Peyer's patch (tissue), 4 donors: ENCODE results near the gene TEAD1.

Experiments
- POLR2A ChIP-seq, 2 donors: fragments of 450-650 bp; IDR thresholded peaks; one replicate each; pipeline ENCODE4 v1.5.1; 2017; ENCODE audit warnings: antibody characterized with exemption in 2 of 2, mild to moderate bottlenecking in 2 of 2, moderate library complexity in 2 of 2
- TF ChIP-seq, protein P1 (sequence below), 6 experiments: fragments of 450-650 bp in 4 of 6; fragments of 200-600 bp in 2 of 6; sonication (generic) in 1 of 6; IDR thresholded peaks; one replicate each; pipeline ENCODE4 v1.5.1; 2017 to 2019; ENCODE audit warnings: antibody characterized with exemption in 6 of 6, mild to moderate bottlenecking in 3 of 6, moderate library complexity in 1 of 6

DNA sequence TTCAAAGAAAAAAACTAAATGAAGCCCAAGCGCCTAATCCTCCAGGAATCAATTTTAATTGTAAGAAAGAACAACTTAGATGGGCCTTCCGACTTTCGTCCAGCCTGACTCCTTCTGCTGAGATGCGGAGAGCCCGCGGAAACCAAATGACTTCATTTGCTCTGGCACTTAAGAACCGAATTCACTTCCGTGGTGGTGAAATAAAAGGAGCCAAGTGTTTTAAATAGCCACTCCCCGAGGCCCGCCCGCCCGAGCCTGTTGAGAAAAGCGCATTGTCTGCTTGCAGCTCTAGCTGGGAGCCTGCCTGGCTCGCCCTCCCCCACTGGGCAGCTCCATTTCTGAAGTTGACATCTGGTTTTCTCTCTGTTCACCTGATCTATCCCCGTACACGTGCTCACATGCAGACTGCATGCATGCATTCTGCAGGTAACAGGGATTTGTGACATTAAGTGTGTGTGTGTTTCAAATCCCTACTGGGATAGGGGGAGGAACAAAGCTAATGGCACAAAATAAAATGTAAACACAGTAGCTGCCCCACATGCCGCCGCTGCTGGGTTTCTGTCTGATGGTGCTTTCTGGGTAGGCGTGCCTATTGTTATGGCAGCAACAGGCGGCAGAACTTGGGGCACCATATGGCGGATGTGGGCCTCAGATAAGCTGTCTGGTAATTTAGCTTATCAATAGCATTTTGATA is 6.2 kb downstream of the TEAD1 start:
- TF ChIP-seq, protein P1, sequence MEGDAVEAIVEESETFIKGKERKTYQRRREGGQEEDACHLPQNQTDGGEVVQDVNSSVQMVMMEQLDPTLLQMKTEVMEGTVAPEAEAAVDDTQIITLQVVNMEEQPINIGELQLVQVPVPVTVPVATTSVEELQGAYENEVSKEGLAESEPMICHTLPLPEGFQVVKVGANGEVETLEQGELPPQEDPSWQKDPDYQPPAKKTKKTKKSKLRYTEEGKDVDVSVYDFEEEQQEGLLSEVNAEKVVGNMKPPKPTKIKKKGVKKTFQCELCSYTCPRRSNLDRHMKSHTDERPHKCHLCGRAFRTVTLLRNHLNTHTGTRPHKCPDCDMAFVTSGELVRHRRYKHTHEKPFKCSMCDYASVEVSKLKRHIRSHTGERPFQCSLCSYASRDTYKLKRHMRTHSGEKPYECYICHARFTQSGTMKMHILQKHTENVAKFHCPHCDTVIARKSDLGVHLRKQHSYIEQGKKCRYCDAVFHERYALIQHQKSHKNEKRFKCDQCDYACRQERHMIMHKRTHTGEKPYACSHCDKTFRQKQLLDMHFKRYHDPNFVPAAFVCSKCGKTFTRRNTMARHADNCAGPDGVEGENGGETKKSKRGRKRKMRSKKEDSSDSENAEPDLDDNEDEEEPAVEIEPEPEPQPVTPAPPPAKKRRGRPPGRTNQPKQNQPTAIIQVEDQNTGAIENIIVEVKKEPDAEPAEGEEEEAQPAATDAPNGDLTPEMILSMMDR (IDR thresholded peaks at IDR 0.05), result no peak
- peak in 1 of 2 donors; percentile 62 for TF ChIP-seq POLR2A (IDR thresholded peaks at IDR 0.05)
